ENCODE measurements around the gene STYXL1. TPM values are rescaled to one million over a fixed set of nuclear protein-coding genes. Genes with fewer than 3 reads are reported as not detected.

STYXL1 gene
- total RNA-seq, 2 experiments from 2014 or later: 42.6 to 43.6 TPM

DNA sequence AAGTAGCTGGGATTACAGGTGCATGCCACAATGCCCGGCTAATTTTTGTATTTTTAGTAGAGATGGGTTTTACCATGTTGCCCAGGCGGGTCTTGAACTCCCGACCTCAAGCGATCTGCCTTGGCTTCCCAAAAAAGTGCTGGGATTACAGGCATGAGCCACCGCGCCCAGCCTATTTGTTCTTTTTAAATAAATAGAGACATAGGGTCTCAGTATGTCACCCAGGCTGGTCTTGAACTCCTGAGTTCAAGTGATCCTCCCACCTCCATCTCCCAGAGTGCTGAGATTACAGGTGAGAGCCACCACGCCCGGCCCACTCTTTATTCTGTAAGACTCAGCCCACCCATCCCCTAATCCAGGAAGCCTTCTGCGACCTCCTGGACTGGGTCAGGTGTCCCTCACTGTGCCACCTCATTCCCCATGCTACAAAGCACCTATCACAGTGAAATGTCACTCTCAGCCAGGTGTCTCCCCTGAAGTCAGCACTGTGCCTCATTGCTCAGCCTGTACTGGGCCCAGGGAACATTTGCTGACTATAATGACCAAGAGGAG, 56.2 kb downstream of the STYXL1 start:
- Mint-ChIP-seq H3K9me3 (ENCODE audit: low read depth) (no peaks in the 10 kb centered on the region), H3K36me3 (peaks cover 4% of the 10 kb centered on the region), H3K4me1 (peaks cover 15% of the 10 kb centered on the region), H3K27ac (no peak overlapping the region), H3K4me3 (no peak overlapping the region), H3K27me3 (no peaks in the 10 kb centered on the region)
- CTCF ChIA-PET: interaction anchor here (2.6 kb wide), 1 partner anchor 28 kb away, joined by 8 read pairs; no protein-coding TSS in a partner anchor
- DNase-seq: no peak
- no peak for ATAC-seq

DNA sequence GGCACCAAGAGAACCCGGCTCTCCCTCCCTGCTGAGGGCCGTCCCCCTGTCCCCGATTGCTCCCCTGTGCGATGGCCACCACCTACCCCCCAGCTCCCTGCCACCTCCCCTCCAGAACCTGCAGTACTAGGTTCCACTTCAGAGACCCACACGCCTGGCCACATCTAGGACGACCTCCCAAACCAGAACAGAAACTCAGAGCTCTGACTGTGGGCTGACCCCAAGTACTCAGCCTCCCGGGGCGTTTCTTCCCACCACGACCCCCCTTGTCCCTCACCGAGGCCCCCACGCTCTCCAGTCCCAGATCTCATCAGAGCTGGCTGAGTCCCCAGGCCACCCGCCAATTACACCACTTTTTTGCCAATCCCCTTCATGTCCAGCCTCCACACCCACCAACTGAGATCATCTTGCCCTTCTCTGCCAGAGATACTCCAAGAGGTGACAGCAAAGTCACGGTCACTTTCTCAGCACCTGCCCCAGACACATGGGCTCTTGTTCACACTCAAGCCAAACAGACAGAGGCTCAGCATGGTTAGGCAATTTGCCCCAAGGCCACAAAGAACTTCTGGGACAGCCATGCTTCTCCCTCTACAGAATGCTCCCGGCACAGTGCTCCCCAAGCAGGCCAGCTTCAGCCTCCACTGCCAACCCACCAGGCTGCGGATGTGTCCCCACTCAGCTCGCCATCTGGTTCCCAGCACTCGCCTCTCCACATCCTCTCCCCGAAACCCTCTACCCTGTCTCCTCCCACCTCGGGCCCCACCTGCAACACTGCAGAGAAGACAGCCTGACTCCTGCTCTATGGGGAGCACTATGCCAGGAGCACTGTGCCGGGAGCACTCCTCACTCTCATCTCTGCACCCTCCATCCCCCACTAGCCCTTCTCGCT, 58.1 kb downstream of the STYXL1 start:
- no peak overlapping the region for H3K27ac Mint-ChIP-seq
- ATAC-seq (no peak), DNase-seq (no peak)
- H3K36me3 Mint-ChIP-seq: peaks cover 2% of the 10 kb centered on the region
- no peaks in the 10 kb centered on the region for H3K27me3 Mint-ChIP-seq
- CTCF ChIA-PET: interaction anchor here (0.7 kb wide), 1 partner anchor 54 kb away, joined by 3 read pairs; no protein-coding TSS in a partner anchor
- no peak overlapping the region for H3K4me3 Mint-ChIP-seq
- peaks cover 11% of the 10 kb centered on the region for H3K4me1 Mint-ChIP-seq
- no peaks in the 10 kb centered on the region for H3K9me3 Mint-ChIP-seq (ENCODE audit: low read depth)

DNA sequence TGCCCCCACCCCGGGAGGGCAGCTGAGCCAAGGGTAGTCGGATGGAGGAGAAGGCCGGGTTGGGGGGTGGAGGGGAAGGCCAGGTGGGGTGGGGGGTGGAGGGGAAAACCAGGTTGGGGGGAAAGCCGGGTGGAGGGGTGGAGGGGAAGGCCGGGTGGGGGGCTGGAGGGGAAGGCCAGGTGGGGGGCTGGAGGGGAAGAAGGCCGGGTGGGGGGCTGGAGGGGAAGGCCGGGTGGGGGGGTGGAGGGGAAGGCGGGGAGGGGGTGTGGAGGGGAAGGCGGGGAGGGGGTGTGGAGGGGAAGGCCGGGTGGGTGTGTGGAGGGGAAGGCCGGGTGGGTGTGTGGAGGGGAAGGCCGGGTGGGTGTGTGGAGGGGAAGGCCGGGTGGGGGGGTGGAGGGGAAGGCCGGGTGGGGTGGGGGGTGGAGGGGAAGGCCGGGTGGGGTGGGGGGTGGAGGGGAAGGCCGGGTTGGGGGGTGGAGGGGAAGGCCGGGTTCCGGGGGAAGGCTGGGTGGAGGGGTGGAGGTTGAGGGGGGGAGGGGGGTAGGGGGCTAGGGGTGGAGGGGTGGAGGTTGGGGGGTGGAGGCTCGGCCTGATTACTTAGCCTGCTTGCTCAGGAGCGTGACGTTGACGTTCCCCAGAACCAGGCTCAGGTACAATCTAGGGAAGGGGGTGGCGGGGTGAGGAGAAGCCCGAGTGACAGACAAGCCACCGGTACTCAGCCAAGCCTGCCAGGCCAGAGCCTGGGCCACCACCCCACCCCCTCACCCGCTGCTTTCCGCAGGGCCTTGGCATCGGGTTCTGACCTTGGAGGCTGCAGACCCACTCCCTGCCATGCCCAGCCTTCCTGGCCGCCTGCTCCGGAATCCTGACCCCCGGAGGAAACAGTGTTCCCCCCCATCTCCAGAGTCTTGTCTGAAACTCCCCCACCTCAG, 59.0 kb downstream of the STYXL1 start:
- DNase-seq (no peak), ATAC-seq (no peak)
- Mint-ChIP-seq H3K4me1 (peaks cover 11% of the 10 kb centered on the region), H3K4me3 (no peak overlapping the region), H3K27me3 (no peaks in the 10 kb centered on the region), H3K36me3 (peaks cover 2% of the 10 kb centered on the region), H3K9me3 (ENCODE audit: low read depth) (no peaks in the 10 kb centered on the region), H3K27ac (no peak overlapping the region)
- CTCF ChIA-PET: no interaction called here

DNA sequence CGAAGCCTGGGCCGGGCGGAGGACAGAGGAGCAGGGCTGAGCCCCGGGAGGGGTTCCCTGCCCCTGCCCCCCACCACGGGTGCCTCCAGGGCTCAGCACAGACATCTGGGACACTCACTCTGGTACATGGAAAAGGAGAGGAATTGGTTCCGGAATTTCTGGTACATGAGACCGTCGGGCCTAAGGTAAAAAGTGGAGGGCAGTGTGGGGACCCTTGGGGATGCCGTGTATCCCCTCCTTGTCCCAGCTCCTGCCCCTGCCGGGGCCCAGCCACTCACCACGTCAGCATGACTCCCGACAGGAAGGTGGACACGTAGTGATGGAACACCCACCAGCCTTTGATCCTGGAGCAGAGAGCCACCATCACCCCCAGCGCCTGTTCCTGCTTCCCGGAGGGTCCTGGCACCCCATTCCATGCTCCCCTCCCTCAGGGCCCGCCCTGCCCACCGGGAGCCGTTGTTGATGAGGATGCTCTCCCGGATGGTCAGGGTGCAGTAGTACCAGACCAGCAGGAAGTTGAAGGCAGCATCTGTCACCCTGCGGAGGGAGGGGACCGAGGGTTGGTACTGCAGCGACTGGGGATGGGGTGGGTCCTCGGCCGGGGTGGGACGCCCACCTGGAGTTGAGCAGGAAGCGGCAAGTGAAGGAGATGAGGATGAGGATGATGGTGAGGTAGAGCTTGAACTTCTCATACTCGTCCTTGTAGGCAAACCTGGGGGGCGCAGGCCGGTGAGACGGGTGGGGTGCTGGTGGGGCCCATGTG, 59.8 kb downstream of the STYXL1 start:
- CTCF ChIA-PET: no interaction called here
- Mint-ChIP-seq H3K4me1 (peaks cover 9% of the 10 kb centered on the region), H3K27ac (no peak overlapping the region), H3K9me3 (ENCODE audit: low read depth) (no peaks in the 10 kb centered on the region), H3K27me3 (no peaks in the 10 kb centered on the region), H3K4me3 (no peak overlapping the region), H3K36me3 (peaks cover 2% of the 10 kb centered on the region)
- DNase-seq: no peak
- ATAC-seq: no peak

DNA sequence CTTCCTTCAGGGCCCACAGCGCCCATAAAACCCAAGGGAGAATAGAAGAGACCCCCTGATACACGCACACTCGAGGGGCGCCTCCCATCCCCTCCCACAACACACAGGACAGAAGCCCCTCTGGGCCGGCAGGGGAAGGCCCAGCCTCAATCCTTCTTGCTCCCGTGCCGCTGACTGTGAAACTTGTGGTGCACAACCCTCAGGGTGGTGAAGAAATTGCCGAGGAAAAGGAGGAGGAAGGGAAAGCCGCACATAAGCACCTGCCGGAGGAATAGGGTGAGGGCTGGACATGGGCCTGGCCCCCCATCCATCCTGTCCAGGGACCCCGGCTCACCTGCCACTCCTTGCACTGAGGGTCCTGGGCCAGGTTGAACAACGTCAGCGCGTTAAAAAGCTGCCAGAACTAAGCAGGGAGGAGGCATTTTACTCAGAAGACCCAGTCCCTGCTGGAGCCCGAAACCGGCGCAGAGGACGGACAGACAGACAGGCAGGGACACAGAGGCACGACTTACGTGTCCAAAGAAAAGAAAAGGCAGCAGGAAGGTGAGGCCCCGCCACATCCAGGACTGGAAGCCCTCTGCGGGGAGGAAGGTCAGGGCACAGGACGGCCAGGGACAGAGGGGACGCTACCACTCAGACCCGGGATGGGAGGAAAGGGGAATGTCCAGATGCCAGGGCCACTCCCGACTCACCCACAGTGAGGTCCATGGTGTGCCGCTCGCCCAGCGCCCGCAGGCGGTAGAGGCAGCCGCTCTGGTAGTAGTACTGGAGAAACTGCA, 60.6 kb downstream of the STYXL1 start:
- Mint-ChIP-seq H3K4me1 (peaks cover 9% of the 10 kb centered on the region), H3K36me3 (peaks cover 2% of the 10 kb centered on the region), H3K9me3 (ENCODE audit: low read depth) (no peaks in the 10 kb centered on the region), H3K27ac (no peak overlapping the region), H3K27me3 (no peaks in the 10 kb centered on the region), H3K4me3 (no peak overlapping the region)
- DNase-seq (no peak), ATAC-seq (no peak)
- CTCF ChIA-PET: no interaction called here

DNA sequence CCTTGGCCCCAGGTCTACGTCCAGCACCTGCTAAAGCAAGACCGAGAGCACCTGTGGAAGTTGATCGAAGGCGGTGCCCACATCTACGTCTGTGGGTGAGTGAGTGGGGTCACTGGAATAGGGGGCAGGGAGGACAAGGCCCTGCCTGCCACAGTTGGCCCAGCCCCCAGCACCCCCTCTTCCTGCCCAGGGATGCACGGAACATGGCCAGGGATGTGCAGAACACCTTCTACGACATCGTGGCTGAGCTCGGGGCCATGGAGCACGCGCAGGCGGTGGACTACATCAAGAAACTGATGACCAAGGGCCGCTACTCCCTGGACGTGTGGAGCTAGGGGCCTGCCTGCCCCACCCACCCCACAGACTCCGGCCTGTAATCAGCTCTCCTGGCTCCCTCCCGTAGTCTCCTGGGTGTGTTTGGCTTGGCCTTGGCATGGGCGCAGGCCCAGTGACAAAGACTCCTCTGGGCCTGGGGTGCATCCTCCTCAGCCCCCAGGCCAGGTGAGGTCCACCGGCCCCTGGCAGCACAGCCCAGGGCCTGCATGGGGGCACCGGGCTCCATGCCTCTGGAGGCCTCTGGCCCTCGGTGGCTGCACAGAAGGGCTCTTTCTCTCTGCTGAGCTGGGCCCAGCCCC, 61.5 kb downstream of the STYXL1 start:
- Mint-ChIP-seq H3K27me3 (no peaks in the 10 kb centered on the region), H3K27ac (no peak overlapping the region), H3K4me1 (peaks cover 9% of the 10 kb centered on the region), H3K36me3 (peaks cover 2% of the 10 kb centered on the region), H3K4me3 (no peak overlapping the region), H3K9me3 (ENCODE audit: low read depth) (no peaks in the 10 kb centered on the region)
- ATAC-seq (no peak), DNase-seq (no peak)
- CTCF ChIA-PET: no interaction called here

DNA sequence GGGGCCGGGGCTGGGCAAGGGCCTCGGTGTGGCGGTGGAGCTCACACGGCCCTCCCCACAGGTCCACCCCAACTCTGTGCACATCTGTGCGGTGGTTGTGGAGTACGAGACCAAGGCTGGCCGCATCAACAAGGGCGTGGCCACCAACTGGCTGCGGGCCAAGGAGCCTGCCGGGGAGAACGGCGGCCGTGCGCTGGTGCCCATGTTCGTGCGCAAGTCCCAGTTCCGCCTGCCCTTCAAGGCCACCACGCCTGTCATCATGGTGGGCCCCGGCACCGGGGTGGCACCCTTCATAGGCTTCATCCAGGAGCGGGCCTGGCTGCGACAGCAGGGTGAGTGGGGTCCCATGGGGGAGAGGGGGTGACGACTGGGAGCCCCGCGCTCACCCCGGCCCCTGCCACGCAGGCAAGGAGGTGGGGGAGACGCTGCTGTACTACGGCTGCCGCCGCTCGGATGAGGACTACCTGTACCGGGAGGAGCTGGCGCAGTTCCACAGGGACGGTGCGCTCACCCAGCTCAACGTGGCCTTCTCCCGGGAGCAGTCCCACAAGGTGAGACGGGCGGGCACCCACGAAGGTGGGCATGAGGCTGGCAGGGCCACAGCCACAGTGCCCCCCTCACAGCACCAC, 62.2 kb downstream of the STYXL1 start:
- Mint-ChIP-seq H3K4me3 (no peak overlapping the region), H3K4me1 (peaks cover 9% of the 10 kb centered on the region), H3K27ac (no peak overlapping the region), H3K27me3 (no peaks in the 10 kb centered on the region), H3K9me3 (ENCODE audit: low read depth) (no peaks in the 10 kb centered on the region), H3K36me3 (peaks cover 2% of the 10 kb centered on the region)
- CTCF ChIA-PET: no interaction called here
- ATAC-seq (no peak), DNase-seq (no peak)

DNA sequence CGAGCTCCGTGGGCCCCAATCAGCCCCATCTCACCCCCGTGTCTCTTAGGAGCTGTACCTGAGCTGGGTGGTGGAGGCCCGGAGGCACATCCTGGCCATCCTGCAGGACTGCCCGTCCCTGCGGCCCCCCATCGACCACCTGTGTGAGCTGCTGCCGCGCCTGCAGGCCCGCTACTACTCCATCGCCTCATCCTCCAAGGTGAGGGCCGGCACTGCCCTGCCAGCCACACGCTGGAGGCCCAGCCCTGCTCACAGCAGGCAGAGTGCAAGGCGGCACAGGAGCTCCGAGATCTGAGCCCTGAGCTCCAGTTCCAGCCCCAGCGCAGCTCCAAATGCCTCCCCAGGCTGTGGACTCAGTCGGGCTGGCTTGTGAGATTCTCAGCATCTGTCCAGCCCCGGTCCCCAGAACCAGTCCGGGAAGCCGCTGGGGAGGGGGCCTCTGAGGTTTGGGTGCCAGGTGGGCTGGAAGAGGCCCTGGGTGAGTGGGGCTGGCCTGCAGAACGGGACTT, 62.7 kb downstream of the STYXL1 start:
- DNase-seq (no peak), ATAC-seq (no peak)
- Mint-ChIP-seq H3K4me3 (no peak overlapping the region), H3K27ac (no peak overlapping the region), H3K36me3 (peaks cover 2% of the 10 kb centered on the region), H3K9me3 (ENCODE audit: low read depth) (no peaks in the 10 kb centered on the region), H3K27me3 (no peaks in the 10 kb centered on the region), H3K4me1 (peaks cover 5% of the 10 kb centered on the region)
- CTCF ChIA-PET: no interaction called here

DNA sequence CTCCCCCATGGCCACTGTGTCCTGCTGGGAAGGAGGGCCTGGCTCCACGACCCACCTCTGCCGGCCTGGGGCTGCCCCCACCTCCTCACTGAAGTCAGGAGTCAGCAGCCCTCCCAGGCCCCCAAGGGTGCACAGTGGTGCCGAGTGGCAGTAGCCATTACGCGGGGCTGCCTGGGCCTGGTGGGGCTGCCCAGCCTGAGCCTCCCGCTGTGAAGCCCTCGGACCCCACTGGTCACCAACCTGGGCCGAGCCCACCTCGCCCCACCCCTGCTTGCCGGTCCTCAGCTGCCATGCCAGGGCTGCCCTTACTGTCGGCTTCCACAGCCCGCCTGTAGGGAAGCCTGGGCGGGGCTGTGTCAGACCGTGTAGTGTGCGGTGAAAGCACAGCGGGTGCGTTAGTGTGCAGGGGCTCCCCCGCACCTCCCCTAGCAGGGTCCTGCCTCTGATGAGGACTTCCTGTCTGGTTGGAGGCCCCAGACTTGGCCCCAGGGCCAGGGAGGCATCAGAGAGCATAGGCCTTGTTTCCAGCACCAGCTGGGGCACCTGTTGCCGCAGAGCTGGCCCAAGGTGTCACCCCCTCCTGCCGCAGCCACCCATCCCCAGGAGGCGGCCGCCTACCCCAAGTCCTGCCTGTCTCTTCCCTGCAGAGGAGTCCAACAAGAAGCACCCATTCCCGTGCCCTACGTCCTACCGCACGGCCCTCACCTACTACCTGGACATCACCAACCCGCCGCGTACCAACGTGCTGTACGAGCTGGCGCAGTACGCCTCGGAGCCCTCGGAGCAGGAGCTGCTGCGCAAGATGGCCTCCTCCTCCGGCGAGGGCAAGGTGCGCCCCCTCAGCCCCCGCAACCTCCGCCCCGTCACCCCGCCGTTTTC, 63.4 kb downstream of the STYXL1 start:
- DNase-seq (no peak), ATAC-seq (no peak)
- Mint-ChIP-seq H3K36me3 (peaks cover 2% of the 10 kb centered on the region), H3K4me3 (no peak overlapping the region), H3K27ac (no peak overlapping the region), H3K4me1 (no peaks in the 10 kb centered on the region), H3K27me3 (no peaks in the 10 kb centered on the region), H3K9me3 (ENCODE audit: low read depth) (no peaks in the 10 kb centered on the region)
- CTCF ChIA-PET: no interaction called here

DNA sequence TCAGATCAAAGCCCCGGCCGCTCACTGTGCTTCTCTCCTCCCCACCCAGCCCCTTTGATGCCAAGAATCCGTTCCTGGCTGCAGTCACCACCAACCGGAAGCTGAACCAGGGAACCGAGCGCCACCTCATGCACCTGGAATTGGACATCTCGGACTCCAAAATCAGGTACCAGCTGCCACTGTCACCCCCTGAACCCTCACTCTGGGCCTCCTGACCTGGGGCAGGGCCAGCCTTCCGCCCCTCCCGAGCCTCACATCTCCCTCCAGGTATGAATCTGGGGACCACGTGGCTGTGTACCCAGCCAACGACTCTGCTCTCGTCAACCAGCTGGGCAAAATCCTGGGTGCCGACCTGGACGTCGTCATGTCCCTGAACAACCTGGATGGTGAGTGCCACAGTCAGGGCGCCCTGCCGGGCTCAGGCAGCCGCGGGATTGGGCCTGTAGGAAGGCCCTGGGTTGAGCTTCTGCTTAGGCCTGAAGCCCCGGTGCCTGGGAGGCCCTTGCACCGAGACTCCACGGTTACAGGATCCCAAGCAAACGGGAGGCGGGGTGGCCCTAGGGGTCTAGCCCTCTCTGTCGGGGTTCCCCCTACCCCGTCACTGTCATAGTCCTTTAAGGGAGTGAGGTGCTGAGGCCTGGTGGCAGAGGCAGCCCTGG, 64.2 kb downstream of the STYXL1 start:
- ATAC-seq (no peak), DNase-seq (no peak)
- Mint-ChIP-seq H3K4me3 (no peak overlapping the region), H3K4me1 (no peaks in the 10 kb centered on the region), H3K9me3 (ENCODE audit: low read depth) (no peaks in the 10 kb centered on the region), H3K36me3 (peaks cover 2% of the 10 kb centered on the region), H3K27me3 (no peaks in the 10 kb centered on the region), H3K27ac (no peak overlapping the region)
- CTCF ChIA-PET: no interaction called here

Measured in activated CD8-positive, alpha-beta memory T cell treated with anti-CD3 and anti-CD28 coated beads, Interleukin-2, amount 10 ng/mL, durations not matched to agents 7 days and 5 days (primary cell).